Neural cell (in vitro differentiated cells): Measurements from ENCODE around the gene CENPO. TPM values are rescaled to one million over a fixed set of nuclear protein-coding genes. Genes with fewer than 3 reads are reported as not detected.

ENCODE experiments used
- H2AFZ ChIP-seq: fragments of 200-600, 300-800 bp; sonication (generic), shearing (Covaris generic); 2 replicates; pipeline ENCODE4 v1.6.0; 2014; ENCODE audit warnings: low read depth, mild to moderate bottlenecking, antibody characterized with exemption, low read length, moderate library complexity
- H3F3A ChIP-seq: fragments of 200-600 bp; shearing (Covaris generic); 2 replicates; pipeline ENCODE4 v1.6.1; 2016; ENCODE audit warnings: mild to moderate bottlenecking, moderate library complexity, mixed read lengths, antibody characterized with exemption, low read length; ENCODE audit not compliant: insufficient read depth, poor library complexity, severe bottlenecking
- H3K27ac ChIP-seq: fragments of 200-600, 300-800 bp; sonication (generic), shearing (Covaris generic); 2 replicates; pipeline ENCODE4 v1.5.1; 2014; ENCODE audit warnings: mild to moderate bottlenecking, low read length, moderate library complexity
- H3K27me3 ChIP-seq: fragments of 300-800, 200-600 bp; sonication (generic), shearing (Covaris generic); 2 replicates; pipeline ENCODE4 v1.6.0; 2014; ENCODE audit warnings: mild to moderate bottlenecking, low read depth, low read length, moderate library complexity; ENCODE audit not compliant: insufficient read depth
- H3K36me3 ChIP-seq: fragments of 300-800, 200-600 bp; sonication (generic), shearing (Covaris generic); 2 replicates; pipeline ENCODE4 v1.5.1; 2014; ENCODE audit warnings: mild to moderate bottlenecking, antibody characterized with exemption, low read length, moderate library complexity; ENCODE audit not compliant: insufficient read depth
- H3K4me2 ChIP-seq: fragments of 300-800, 200-600 bp; sonication (generic), shearing (Covaris generic); 2 replicates; pipeline ENCODE4 v1.6.0; 2014; ENCODE audit warnings: mild to moderate bottlenecking, low read length
- H3K4me3 ChIP-seq: fragments of 300-800, 200-600 bp; sonication (generic), shearing (Covaris generic); 2 replicates; pipeline ENCODE4 v1.5.1; 2014; ENCODE audit warnings: mild to moderate bottlenecking, low read length, moderate library complexity
- H3K79me2 ChIP-seq: fragments of 200-600 bp; shearing (Covaris generic); replicated peaks from 2 replicates; pipeline ENCODE4 v1.6.0; 2014; ENCODE audit warnings: mild to moderate bottlenecking, low read length, moderate library complexity; ENCODE audit not compliant: insufficient read depth
- H3K9ac ChIP-seq: fragments of 300-800, 200-600 bp; sonication (generic), shearing (Covaris generic); 2 replicates; pipeline ENCODE4 v1.6.1; 2016; ENCODE audit warnings: mild to moderate bottlenecking, low read length, mixed read lengths
- H3K9me2 ChIP-seq: fragments of 200-600 bp; shearing (Covaris generic); 2 replicates; pipeline ENCODE4 v1.6.1; 2016; ENCODE audit warnings: mild to moderate bottlenecking, low read length, mixed read lengths; ENCODE audit not compliant: insufficient read depth
- H3K9me3 ChIP-seq: fragments of 200-600, 300-800 bp; sonication (generic), shearing (Covaris generic); 2 replicates; pipeline ENCODE4 v1.6.1; 2016; ENCODE audit warnings: mild to moderate bottlenecking, mixed run types, low read length, moderate library complexity, mixed read lengths
- H4K20me1 ChIP-seq: fragments of 200-600 bp; shearing (Covaris generic); 2 replicates; pipeline ENCODE4 v1.6.1; 2016; ENCODE audit warnings: mild to moderate bottlenecking, mixed run types; ENCODE audit not compliant: insufficient read depth
- EP300 ChIP-seq: fragments of 450-650 bp; conservative IDR thresholded peaks from 2 replicates; pipeline ENCODE4 v1.6.1; 2014; ENCODE audit warnings: antibody characterized with exemption, mild to moderate bottlenecking, moderate library complexity; ENCODE audit not compliant: poor library complexity, severe bottlenecking
- EZH2 ChIP-seq: fragments of 200-600, 300-800 bp; shearing (Covaris generic), sonication (generic); IDR thresholded peaks from 2 replicates; pipeline ENCODE4 v1.6.1; 2014; ENCODE audit warnings: antibody characterized with exemption, low read length, borderline replicate concordance, mild to moderate bottlenecking; ENCODE audit not compliant: insufficient read depth, poor library complexity, severe bottlenecking
- MXI1 ChIP-seq: fragments of 450-650 bp; conservative IDR thresholded peaks from 2 replicates; pipeline ENCODE4 v1.6.1; 2014; ENCODE audit warnings: antibody characterized with exemption, mild to moderate bottlenecking; ENCODE audit not compliant: poor library complexity, severe bottlenecking
- POLR2AphosphoS5 ChIP-seq: IDR thresholded peaks from 2 replicates; pipeline ENCODE4 v1.6.1; 2012
- RAD21 ChIP-seq: fragments of 450-650 bp; conservative IDR thresholded peaks from 2 replicates; pipeline ENCODE4 v1.6.1; 2014; ENCODE audit warnings: antibody characterized with exemption, mild to moderate bottlenecking, moderate library complexity
- SMC3 ChIP-seq: fragments of 450-650 bp; conservative IDR thresholded peaks from 2 replicates; pipeline ENCODE4 v1.6.1; 2014; ENCODE audit warnings: antibody characterized with exemption, mild to moderate bottlenecking, moderate library complexity; ENCODE audit not compliant: poor library complexity
- TAF1 ChIP-seq: IDR thresholded peaks from 2 replicates; pipeline ENCODE4 v1.6.1; 2012; ENCODE audit warnings: low read depth
- polyA plus RNA-seq: library from polyadenylated mRNA; depleted of rRNA; stranded (reverse); fragments of >200 nt; gene quantifications from 2 replicates; pipeline ENCODE4 v1.2.3, GENCODE V29; 2014
- TF ChIP-seq, protein P1 (sequence below): IDR thresholded peaks from 2 replicates; pipeline ENCODE4 v1.6.1; 2012; ENCODE audit warnings: borderline replicate concordance
- TF ChIP-seq, protein P2 (sequence below): fragments of 450-650 bp; IDR thresholded peaks from 2 replicates; pipeline ENCODE4 v1.5.1; 2014; ENCODE audit warnings: antibody characterized with exemption, mild to moderate bottlenecking, moderate library complexity; ENCODE audit not compliant: poor library complexity, severe bottlenecking

CENPO gene
- polyA plus RNA-seq, 1 donor from 2014 or later: 4.4 TPM

DNA sequence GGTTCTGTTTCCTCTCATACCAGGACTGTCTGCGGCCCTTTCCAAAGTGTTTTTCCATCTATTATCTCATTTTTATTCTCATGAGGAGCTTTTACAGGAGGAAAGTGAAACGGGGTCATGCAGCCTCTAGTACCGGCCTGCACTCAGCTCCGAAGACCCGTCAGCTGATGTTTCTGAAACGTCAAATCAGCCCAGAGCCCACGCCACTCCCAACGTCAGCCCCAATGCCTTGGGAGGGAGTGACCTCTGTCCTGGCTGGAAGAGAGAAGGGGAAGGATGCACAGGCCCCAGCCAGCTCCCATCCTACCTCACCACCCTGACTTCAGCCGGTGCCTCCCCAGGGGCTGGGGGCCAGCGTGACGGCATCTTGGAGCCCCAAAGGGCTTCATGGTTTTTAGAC is 68.3 kb downstream of the CENPO start:
- no peak overlapping the region for H2AFZ ChIP-seq
- H3K79me2 ChIP-seq: no peaks in the 10 kb centered on the region
- no peak overlapping the region for H3K4me3 ChIP-seq
- TF ChIP-seq EP300: no peak
- TF ChIP-seq SMC3: no peak
- H3K9me2 ChIP-seq: no peaks in the 10 kb centered on the region
- H3K9me3 ChIP-seq: no peaks in the 10 kb centered on the region
- H3K27me3 ChIP-seq: no peaks in the 10 kb centered on the region
- H3K9ac ChIP-seq: no peak overlapping the region
- H3F3A ChIP-seq: no peaks in the 10 kb centered on the region
- H4K20me1 ChIP-seq: no peaks in the 10 kb centered on the region
- no peaks in the 10 kb centered on the region for H3K36me3 ChIP-seq
- no peak overlapping the region for H3K27ac ChIP-seq
- no peak overlapping the region for H3K4me2 ChIP-seq

DNA sequence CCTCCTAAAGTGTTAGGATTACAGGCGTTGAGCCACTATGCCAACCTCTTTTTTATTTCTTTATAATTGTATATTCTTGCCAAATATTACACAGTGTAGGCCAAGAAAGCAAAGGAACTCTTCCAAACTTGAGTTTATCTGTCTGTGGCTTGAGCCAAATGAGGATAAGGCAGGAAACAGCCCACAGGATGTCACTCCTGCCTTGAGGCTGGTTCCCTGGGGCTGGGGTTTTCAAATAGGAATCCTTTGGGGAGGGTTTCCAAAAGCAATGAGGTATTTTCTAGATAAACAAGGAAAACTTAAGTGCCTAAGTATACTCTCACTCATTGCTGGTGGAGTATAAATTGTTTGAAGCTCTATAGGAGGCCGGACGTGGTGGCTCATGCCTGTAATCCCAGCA is 70.4 kb downstream of the CENPO start:
- no peaks in the 10 kb centered on the region for H3K9me2 ChIP-seq
- no peaks in the 10 kb centered on the region for H4K20me1 ChIP-seq
- H3K27ac ChIP-seq: no peak overlapping the region
- no peak overlapping the region for H3K9ac ChIP-seq
- H3F3A ChIP-seq: no peaks in the 10 kb centered on the region
- no peak overlapping the region for H3K4me3 ChIP-seq
- H3K79me2 ChIP-seq: no peaks in the 10 kb centered on the region
- no peaks in the 10 kb centered on the region for H3K27me3 ChIP-seq
- no peaks in the 10 kb centered on the region for H3K9me3 ChIP-seq
- no peaks in the 10 kb centered on the region for H3K36me3 ChIP-seq
- no peak overlapping the region for H3K4me2 ChIP-seq
- H2AFZ ChIP-seq: no peak overlapping the region
- TF ChIP-seq SMC3 (no peak), EP300 (no peak), TAF1 (no peak), EZH2 (no peak), MXI1 (no peak), RAD21 (no peak), POLR2AphosphoS5 (no peak)
- TF ChIP-seq, protein P1, sequence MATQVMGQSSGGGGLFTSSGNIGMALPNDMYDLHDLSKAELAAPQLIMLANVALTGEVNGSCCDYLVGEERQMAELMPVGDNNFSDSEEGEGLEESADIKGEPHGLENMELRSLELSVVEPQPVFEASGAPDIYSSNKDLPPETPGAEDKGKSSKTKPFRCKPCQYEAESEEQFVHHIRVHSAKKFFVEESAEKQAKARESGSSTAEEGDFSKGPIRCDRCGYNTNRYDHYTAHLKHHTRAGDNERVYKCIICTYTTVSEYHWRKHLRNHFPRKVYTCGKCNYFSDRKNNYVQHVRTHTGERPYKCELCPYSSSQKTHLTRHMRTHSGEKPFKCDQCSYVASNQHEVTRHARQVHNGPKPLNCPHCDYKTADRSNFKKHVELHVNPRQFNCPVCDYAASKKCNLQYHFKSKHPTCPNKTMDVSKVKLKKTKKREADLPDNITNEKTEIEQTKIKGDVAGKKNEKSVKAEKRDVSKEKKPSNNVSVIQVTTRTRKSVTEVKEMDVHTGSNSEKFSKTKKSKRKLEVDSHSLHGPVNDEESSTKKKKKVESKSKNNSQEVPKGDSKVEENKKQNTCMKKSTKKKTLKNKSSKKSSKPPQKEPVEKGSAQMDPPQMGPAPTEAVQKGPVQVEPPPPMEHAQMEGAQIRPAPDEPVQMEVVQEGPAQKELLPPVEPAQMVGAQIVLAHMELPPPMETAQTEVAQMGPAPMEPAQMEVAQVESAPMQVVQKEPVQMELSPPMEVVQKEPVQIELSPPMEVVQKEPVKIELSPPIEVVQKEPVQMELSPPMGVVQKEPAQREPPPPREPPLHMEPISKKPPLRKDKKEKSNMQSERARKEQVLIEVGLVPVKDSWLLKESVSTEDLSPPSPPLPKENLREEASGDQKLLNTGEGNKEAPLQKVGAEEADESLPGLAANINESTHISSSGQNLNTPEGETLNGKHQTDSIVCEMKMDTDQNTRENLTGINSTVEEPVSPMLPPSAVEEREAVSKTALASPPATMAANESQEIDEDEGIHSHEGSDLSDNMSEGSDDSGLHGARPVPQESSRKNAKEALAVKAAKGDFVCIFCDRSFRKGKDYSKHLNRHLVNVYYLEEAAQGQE: no peak
- TF ChIP-seq, protein P2, sequence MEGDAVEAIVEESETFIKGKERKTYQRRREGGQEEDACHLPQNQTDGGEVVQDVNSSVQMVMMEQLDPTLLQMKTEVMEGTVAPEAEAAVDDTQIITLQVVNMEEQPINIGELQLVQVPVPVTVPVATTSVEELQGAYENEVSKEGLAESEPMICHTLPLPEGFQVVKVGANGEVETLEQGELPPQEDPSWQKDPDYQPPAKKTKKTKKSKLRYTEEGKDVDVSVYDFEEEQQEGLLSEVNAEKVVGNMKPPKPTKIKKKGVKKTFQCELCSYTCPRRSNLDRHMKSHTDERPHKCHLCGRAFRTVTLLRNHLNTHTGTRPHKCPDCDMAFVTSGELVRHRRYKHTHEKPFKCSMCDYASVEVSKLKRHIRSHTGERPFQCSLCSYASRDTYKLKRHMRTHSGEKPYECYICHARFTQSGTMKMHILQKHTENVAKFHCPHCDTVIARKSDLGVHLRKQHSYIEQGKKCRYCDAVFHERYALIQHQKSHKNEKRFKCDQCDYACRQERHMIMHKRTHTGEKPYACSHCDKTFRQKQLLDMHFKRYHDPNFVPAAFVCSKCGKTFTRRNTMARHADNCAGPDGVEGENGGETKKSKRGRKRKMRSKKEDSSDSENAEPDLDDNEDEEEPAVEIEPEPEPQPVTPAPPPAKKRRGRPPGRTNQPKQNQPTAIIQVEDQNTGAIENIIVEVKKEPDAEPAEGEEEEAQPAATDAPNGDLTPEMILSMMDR: no peak

DNA sequence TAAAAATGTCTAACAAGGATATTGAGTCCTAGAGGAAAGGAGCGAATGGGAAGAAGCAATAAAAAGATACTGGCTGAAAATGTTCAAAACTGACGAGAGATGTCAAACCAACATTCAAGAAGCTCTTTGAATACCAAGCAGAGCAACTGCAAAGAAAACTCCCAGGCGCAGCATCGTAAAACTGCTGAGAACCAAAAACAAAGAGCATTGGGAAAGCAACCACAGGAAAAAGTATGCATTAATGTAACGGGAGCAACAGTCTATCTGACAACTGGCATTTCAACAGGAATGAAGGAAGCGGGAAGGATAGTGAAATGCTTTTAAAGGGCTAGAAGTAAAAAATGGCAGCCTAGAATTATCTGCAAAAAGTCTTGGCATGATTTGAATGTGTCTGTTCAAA is 73.7 kb downstream of the CENPO start:
- no peaks in the 10 kb centered on the region for H3K9me2 ChIP-seq
- TF ChIP-seq POLR2AphosphoS5 (no peak), TAF1 (no peak), EP300 (no peak), SMC3 (no peak), EZH2 (no peak), MXI1 (no peak), RAD21 (no peak)
- TF ChIP-seq, protein P1: no peak
- TF ChIP-seq, protein P2: no peak
- H3K9ac ChIP-seq: no peak overlapping the region
- H3K4me2 ChIP-seq: no peak overlapping the region
- H3F3A ChIP-seq: no peaks in the 10 kb centered on the region
- no peak overlapping the region for H2AFZ ChIP-seq
- H3K9me3 ChIP-seq: no peaks in the 10 kb centered on the region
- no peaks in the 10 kb centered on the region for H3K79me2 ChIP-seq
- no peaks in the 10 kb centered on the region for H3K36me3 ChIP-seq
- H4K20me1 ChIP-seq: no peaks in the 10 kb centered on the region
- H3K27me3 ChIP-seq: no peaks in the 10 kb centered on the region
- no peak overlapping the region for H3K27ac ChIP-seq
- H3K4me3 ChIP-seq: no peak overlapping the region
